ENCODE data around the gene TWIST2. TPM values are rescaled to one million over a fixed set of nuclear protein-coding genes. Genes with fewer than 3 reads are reported as not detected.

The TWIST2 gene
- total and polyA plus RNA-seq, 9 of the 15 experiments (the other 6 are each of a cell fraction or from before 2014, with no cell fraction given), result not detected

- no peak for TF ChIP-seq ZNF407 (IDR thresholded peaks at IDR 0.05; ENCODE audit: low read depth)
Observed at GRCh38 chr2:238905224-238905623, 57.3 kb downstream of the TWIST2 start (continued).

GRCh38 chr2:238905644-238906043 lies 57.8 kb downstream of the TWIST2 start:
- in situ Hi-C loops (cut with MboI) (no loop called here), intact Hi-C loops (cut with micrococcal nuclease) (no loop called here)
- no peaks in the 10 kb centered on the region for H3K79me2 ChIP-seq (ENCODE audit: control insufficient read depth, insufficient read depth, low read length)
- no peaks in the 10 kb centered on the region for H3K9me3 ChIP-seq (replicated peaks; ENCODE audit: control insufficient read depth, insufficient read depth, low read depth, low read length)
- H3K9ac ChIP-seq (ENCODE audit: insufficient read depth in 1 of 2, low read depth in 2 of 2, low read length in 2 of 2), result no peak overlapping the region
- no peak overlapping the region for H3K27ac ChIP-seq (ENCODE audit: extremely low read depth, low read depth, low read length)
- DNase-seq (ENCODE audit: extremely low read depth in 1 of 4, low spot score in 3 of 4) (no peak), ATAC-seq (no peak), FAIRE-seq (no peak)
- no peak overlapping the region for H2AFZ ChIP-seq (ENCODE audit: low read depth, low read length)
- no peaks in the 10 kb centered on the region for H3K36me3 ChIP-seq (ENCODE audit: control insufficient read depth, insufficient read depth, low read length)
- H4K20me1 ChIP-seq (replicated peaks; ENCODE audit: control insufficient read depth, insufficient read depth, low read length), result no peaks in the 10 kb centered on the region
- ChIA-PET POLR2A (no interaction called here), CTCF (ENCODE audit: low intra/inter-chr PET ratio) (no interaction called here)
- H3K4me2 ChIP-seq (ENCODE audit: insufficient read depth, low read length), result no peak overlapping the region
- no peaks in the 10 kb centered on the region; a peak in 1 of 5 replicates for H3K27me3 ChIP-seq (ENCODE audit: control insufficient read depth in 2 of 2, insufficient read depth in 2 of 2, low read length in 2 of 2)
- H3K4me1 ChIP-seq (replicated peaks in 1 of 2; ENCODE audit: control insufficient read depth in 2 of 2, insufficient read depth in 2 of 2, low read length in 2 of 2), result peaks cover 0 to 4% of the 10 kb centered on the region in 2 experiments; a peak in 1 of 5 replicates
- H3K4me3 ChIP-seq, result no peak overlapping the region
- 93% methylated on average over 6 of the region's 28 CpGs for WGBS (ENCODE audit: insufficient coverage, low coverage, missing lambda C conversion rate)
- H3K9me1 ChIP-seq (ENCODE audit: control insufficient read depth, insufficient read depth, low read length), result no peaks in the 10 kb centered on the region
- BruUV-seq (replicated peaks), result no TSS peak
- no peak for TF ChIP-seq HNRNPLL (IDR thresholded peaks at IDR 0.05; ENCODE audit: low read depth, low read length, poor library complexity, severe bottlenecking)
- TF ChIP-seq ZBTB17 (CRISPR knock-in tag; IDR thresholded peaks at IDR 0.05), result no peak
- TF ChIP-seq CEBPZ (IDR thresholded peaks at IDR 0.05; ENCODE audit: borderline replicate concordance, low read depth, low read length), result no peak

Data from K562 (cell line).